Measurements from ENCODE around the gene CCDC171. TPM values are rescaled to one million over a fixed set of nuclear protein-coding genes. Genes with fewer than 3 reads are reported as not detected.
A peak's percentile ranks its signal among the peaks of the same experiment; 100 is the strongest.

The CCDC171 gene
- total RNA-seq, 4 donors from 2014 or later: 3.2 to 12.4 (median 7.3) TPM

DNA sequence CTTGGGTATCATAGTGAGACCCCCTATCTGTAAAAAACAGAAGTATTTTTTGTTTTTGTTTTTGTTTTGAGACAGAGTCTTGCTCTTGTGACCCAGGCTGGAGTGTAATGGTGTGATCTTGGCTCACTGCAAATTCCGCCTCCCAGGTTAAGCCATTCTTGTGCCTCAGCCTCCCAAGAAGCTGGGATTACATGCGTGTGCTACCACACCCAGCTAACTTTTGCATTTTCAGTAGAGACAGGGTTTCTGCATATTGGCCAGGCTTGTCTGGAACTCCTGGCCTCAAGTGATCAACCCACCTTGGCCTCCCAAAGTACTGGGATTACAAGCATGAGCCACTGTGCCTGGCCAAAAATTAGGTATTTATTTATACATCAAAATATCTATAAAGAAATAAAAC lies 10.2 kb upstream of the CCDC171 start:
- Histone ChIP-seq H3K4me1 (no peaks in the 10 kb centered on the region), H3K27me3 (no peaks in the 10 kb centered on the region), H3K27ac (no peak overlapping the region), H3K9me3 (no peaks in the 10 kb centered on the region), H3K36me3 (no peaks in the 10 kb centered on the region), H3K4me3 (no peak overlapping the region)
- DNase-seq (ENCODE audit: low spot score in 2 of 2): no peak
- WGBS: 85% methylated on average over 2 of the region's 2 CpGs
- TF ChIP-seq EP300 (IDR thresholded peaks at IDR 0.05): no peak
- no peak for TF ChIP-seq POLR2AphosphoS5 (IDR thresholded peaks at IDR 0.05)
- TF ChIP-seq, protein P1, sequence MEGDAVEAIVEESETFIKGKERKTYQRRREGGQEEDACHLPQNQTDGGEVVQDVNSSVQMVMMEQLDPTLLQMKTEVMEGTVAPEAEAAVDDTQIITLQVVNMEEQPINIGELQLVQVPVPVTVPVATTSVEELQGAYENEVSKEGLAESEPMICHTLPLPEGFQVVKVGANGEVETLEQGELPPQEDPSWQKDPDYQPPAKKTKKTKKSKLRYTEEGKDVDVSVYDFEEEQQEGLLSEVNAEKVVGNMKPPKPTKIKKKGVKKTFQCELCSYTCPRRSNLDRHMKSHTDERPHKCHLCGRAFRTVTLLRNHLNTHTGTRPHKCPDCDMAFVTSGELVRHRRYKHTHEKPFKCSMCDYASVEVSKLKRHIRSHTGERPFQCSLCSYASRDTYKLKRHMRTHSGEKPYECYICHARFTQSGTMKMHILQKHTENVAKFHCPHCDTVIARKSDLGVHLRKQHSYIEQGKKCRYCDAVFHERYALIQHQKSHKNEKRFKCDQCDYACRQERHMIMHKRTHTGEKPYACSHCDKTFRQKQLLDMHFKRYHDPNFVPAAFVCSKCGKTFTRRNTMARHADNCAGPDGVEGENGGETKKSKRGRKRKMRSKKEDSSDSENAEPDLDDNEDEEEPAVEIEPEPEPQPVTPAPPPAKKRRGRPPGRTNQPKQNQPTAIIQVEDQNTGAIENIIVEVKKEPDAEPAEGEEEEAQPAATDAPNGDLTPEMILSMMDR (IDR thresholded peaks at IDR 0.05): no peak
- no peak for TF ChIP-seq POLR2A (IDR thresholded peaks at IDR 0.05)

DNA sequence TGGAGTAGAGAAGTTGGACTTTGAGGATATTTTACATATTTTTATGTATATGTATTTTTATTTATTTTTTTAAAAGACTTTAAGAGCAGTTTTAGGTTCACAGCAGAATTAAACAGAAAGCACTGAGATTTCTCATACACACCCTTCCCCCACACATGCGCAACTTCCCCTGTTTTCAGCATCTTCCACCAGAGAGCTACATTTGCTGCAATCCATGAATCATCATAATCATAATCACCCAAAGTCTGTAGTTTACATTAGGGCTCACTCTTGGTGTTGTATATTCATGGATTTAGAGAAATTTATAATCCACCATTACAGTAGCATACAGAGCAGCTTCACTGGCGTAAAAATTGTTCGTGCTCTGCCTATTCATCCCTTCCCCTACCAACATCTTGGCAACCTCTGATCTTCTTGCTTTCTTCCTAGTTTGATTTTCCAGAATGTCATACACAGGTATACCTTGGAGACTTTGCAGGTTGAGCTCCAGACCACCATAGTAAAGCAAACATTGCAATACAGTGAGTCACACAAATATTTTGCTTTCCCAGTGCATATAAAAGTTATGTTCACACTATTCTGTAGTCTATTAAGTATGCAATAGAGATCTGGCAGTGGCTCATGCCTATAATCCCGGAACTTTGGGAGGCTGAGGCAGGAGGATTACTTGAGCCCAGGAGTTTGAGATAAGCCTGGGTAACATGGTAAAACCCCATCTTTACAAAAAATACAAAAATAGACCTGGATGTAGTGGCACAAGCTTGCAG lies 9.6 kb upstream of the CCDC171 start:
- no peak overlapping the region for H3K4me3 ChIP-seq
- H3K27me3 ChIP-seq: no peaks in the 10 kb centered on the region
- 92% methylated on average over 4 of the region's 4 CpGs for WGBS
- no peak for TF ChIP-seq EP300 (IDR thresholded peaks at IDR 0.05)
- TF ChIP-seq, protein P1 (IDR thresholded peaks at IDR 0.05): no peak
- TF ChIP-seq POLR2A (IDR thresholded peaks at IDR 0.05): no peak
- TF ChIP-seq POLR2AphosphoS5 (IDR thresholded peaks at IDR 0.05): no peak
- no peaks in the 10 kb centered on the region for H3K9me3 ChIP-seq
- no peak for DNase-seq (ENCODE audit: low spot score in 2 of 2)
- H3K36me3 ChIP-seq: no peaks in the 10 kb centered on the region
- no peak overlapping the region for H3K27ac ChIP-seq
- no peaks in the 10 kb centered on the region for H3K4me1 ChIP-seq

- no peak overlapping the region for H3K4me3 ChIP-seq
- TF ChIP-seq EP300 (IDR thresholded peaks at IDR 0.05) (no peak), POLR2A (IDR thresholded peaks at IDR 0.05) (no peak), POLR2AphosphoS5 (IDR thresholded peaks at IDR 0.05) (no peak)
- TF ChIP-seq, protein P1 (IDR thresholded peaks at IDR 0.05): no peak
- 96% methylated on average over 2 of the region's 2 CpGs for WGBS
- H3K27me3 ChIP-seq: no peaks in the 10 kb centered on the region
- H3K36me3 ChIP-seq: no peaks in the 10 kb centered on the region
- no peak overlapping the region for H3K27ac ChIP-seq
- no peaks in the 10 kb centered on the region for H3K9me3 ChIP-seq
- no peak for DNase-seq (ENCODE audit: low spot score in 2 of 2)
- H3K4me1 ChIP-seq: peaks cover 14% of the 10 kb centered on the region
Observed at GRCh38 chr9:15549611-15550010, 3.2 kb upstream of the CCDC171 start.

- H3K27ac ChIP-seq: peak overlapping the region; percentile 81
- H3K27me3 ChIP-seq: no peaks in the 10 kb centered on the region
- peak overlapping the region; percentile 57 for H3K4me3 ChIP-seq
- peaks cover 14% of the 10 kb centered on the region for H3K4me1 ChIP-seq
- DNase-seq (ENCODE audit: low spot score in 2 of 2): no peak
- 2% methylated on average over 9 of the region's 13 CpGs for WGBS
- TF ChIP-seq POLR2AphosphoS5 (IDR thresholded peaks at IDR 0.05): no peak
- no peak for TF ChIP-seq EP300 (IDR thresholded peaks at IDR 0.05)
- TF ChIP-seq, protein P1 (IDR thresholded peaks at IDR 0.05): no peak
- no peak for TF ChIP-seq POLR2A (IDR thresholded peaks at IDR 0.05)
- H3K9me3 ChIP-seq: no peaks in the 10 kb centered on the region
- H3K36me3 ChIP-seq: no peaks in the 10 kb centered on the region
Observed at GRCh38 chr9:15553528-15553898, 670 bp downstream of the CCDC171 start.

DNA sequence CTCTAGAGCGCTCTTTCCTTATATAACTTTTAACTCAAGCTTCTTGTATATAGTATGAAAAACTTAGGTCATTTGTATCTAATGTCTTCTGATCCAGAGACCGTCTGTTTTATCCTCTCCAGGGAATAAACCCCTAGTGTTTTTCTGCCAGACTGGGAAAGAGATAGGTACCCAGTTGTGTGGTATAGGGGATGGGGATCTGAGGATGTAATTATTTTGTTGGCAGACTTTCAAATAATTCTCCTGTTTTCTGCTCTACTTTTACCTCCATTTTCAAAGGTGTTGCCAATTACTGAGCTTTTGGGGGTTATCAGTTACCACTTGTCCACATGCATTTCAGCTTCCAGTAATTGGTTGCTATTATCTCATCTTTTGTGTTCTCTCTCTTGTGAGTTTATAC lies 17.9 kb downstream of the CCDC171 start:
- Histone ChIP-seq H3K4me1 (no peaks in the 10 kb centered on the region), H3K27ac (no peak overlapping the region), H3K27me3 (no peaks in the 10 kb centered on the region), H3K4me3 (no peak overlapping the region), H3K36me3 (no peaks in the 10 kb centered on the region), H3K9me3 (no peaks in the 10 kb centered on the region)
- 92% methylated on average over 2 of the region's 2 CpGs for WGBS
- no peak for DNase-seq (ENCODE audit: low spot score in 2 of 2)
- no peak for TF ChIP-seq POLR2AphosphoS5 (IDR thresholded peaks at IDR 0.05)
- TF ChIP-seq, protein P1 (IDR thresholded peaks at IDR 0.05): no peak
- no peak for TF ChIP-seq POLR2A (IDR thresholded peaks at IDR 0.05)
- no peak for TF ChIP-seq EP300 (IDR thresholded peaks at IDR 0.05)

All from suprapubic skin (tissue), 4 donors.